ENCODE results near the gene RIMBP3C.
"Not testable (repeated sequence)": the region's sequence is repeated elsewhere in the genome, so short reads cannot be mapped to it uniquely, and the experiment has no call there.

RIMBP3C gene

GRCh38 chr22:21551361-21551760 is at the start of gene RIMBP3C:
TSS of gene RIMBP3C (minus strand) at chr22:21551461. CDS start at chr22:21550976, 485 bp downstream.
- not testable (repeated sequence) for DNase-seq (ENCODE audit: low read depth in 2 of 2); H3K4me3 ChIP-seq (replicated peaks in 1 of 2; ENCODE audit: low read depth in 2 of 2, low read length in 2 of 2)

GRCh38 chr22:21599053-21599893 is 48.0 kb upstream of the RIMBP3C start:
- no peak for DNase-seq (ENCODE audit: low read depth in 2 of 2)
- no peak overlapping the region for H3K4me3 ChIP-seq (replicated peaks in 1 of 2; ENCODE audit: low read depth in 2 of 2, low read length in 2 of 2)
- TF ChIP-seq CTCF (IDR thresholded peaks at IDR 0.05; ENCODE audit: low read depth, low read length): no peak

GRCh38 chr22:21598302-21598701 is 47.0 kb upstream of the RIMBP3C start:
- TF ChIP-seq CTCF (IDR thresholded peaks at IDR 0.05; ENCODE audit: low read depth, low read length): no peak
- H3K4me3 ChIP-seq (replicated peaks in 1 of 2; ENCODE audit: low read depth in 2 of 2, low read length in 2 of 2): no peak overlapping the region
- DNase-seq (ENCODE audit: low read depth in 2 of 2): no peak

GRCh38 chr22:21596356-21597135 is 45.3 kb upstream of the RIMBP3C start:
- not testable (repeated sequence) for H3K4me3 ChIP-seq (replicated peaks in 1 of 2; ENCODE audit: low read depth in 2 of 2, low read length in 2 of 2); DNase-seq (ENCODE audit: low read depth in 2 of 2)

GRCh38 chr22:21594865-21595452 is 43.7 kb upstream of the RIMBP3C start:
- no peak overlapping the region for H3K4me3 ChIP-seq (replicated peaks in 1 of 2; ENCODE audit: low read depth in 2 of 2, low read length in 2 of 2)
- no peak for TF ChIP-seq CTCF (IDR thresholded peaks at IDR 0.05; ENCODE audit: low read depth, low read length)
- DNase-seq (ENCODE audit: low read depth in 2 of 2): no peak

- DNase-seq (ENCODE audit: low read depth in 2 of 2): no peak
- H3K4me3 ChIP-seq (replicated peaks in 1 of 2; ENCODE audit: low read depth in 2 of 2, low read length in 2 of 2): no peak overlapping the region
- peak; percentile 43 for TF ChIP-seq CTCF (IDR thresholded peaks at IDR 0.05; ENCODE audit: low read depth, low read length)
Observed at GRCh38 chr22:21593406-21594232, 42.4 kb upstream of the RIMBP3C start.

GRCh38 chr22:21592422-21592821 is 41.2 kb upstream of the RIMBP3C start:
- no peak for TF ChIP-seq CTCF (IDR thresholded peaks at IDR 0.05; ENCODE audit: low read depth, low read length)
- no peak overlapping the region for H3K4me3 ChIP-seq (replicated peaks in 1 of 2; ENCODE audit: low read depth in 2 of 2, low read length in 2 of 2)
- DNase-seq (ENCODE audit: low read depth in 2 of 2): no peak

Data from cardiac fibroblast (primary cell).